Thyroid gland (tissue), 4 donors: ENCODE measurements around the gene CAPN13. TPM values are rescaled to one million over a fixed set of nuclear protein-coding genes. Genes with fewer than 3 reads are reported as not detected.

Experiments
- DNase-seq, 2 donors: peaks; one replicate each; pipeline ENCODE4 v3.0.0-alpha.2; 2019
- H3K27ac ChIP-seq, 3 donors: fragments of 200-600 bp; sonication (generic); 1 replicate in 2 of 3; 2 replicates in 1 of 3; pipeline ENCODE4 v1.5.1; 2016 to 2019; ENCODE audit warnings: mild to moderate bottlenecking in 1 of 3, moderate library complexity in 1 of 3
- H3K27me3 ChIP-seq: fragments of 200-600 bp; sonication (generic); one replicate; pipeline ENCODE4 v1.5.1; 2019
- H3K36me3 ChIP-seq, 2 donors: fragments of 200-600 bp; sonication (generic); one replicate each; pipeline ENCODE4 v1.5.1; 2016 to 2019
- H3K4me1 ChIP-seq, 2 donors: fragments of 200-600 bp; sonication (generic); one replicate each; pipeline ENCODE4 v1.5.1; 2017 to 2019
- H3K4me3 ChIP-seq, 3 donors: fragments of 200-600 bp; sonication (generic); replicated peaks in 1 of 3; 1 replicate in 2 of 3; 2 replicates in 1 of 3; pipeline ENCODE4 v1.5.1; 2016; ENCODE audit warnings: mild to moderate bottlenecking in 1 of 3
- H3K9me3 ChIP-seq: fragments of 200-600 bp; sonication (generic); one replicate; pipeline ENCODE4 v1.5.1; 2017
- POLR2A ChIP-seq, 2 donors: fragments of 450-650 bp; IDR thresholded peaks; one replicate each; pipeline ENCODE4 v1.6.1; 2017; ENCODE audit warnings: antibody characterized with exemption in 2 of 2, mild to moderate bottlenecking in 2 of 2, moderate library complexity in 1 of 2
- WGBS, 2 donors: methylation state at CpG; one replicate each; pipeline ENCODE4 v1.1.5; 2017; 5-methylcytosine and 5-hydroxymethylcytosine counted together
- intact Hi-C: fragments of 100-400 bp; cut with DNase I; formaldehyde crosslinking; loops from one replicate; pipeline ENCODE4 v1.15.1; 2023
- total RNA-seq, 4 donors: library from RNA; depleted of rRNA; stranded (reverse); fragments of >200 nt; gene quantifications; one replicate each; pipeline ENCODE4 v1.2.3, GENCODE V29; 2016
- TF ChIP-seq, protein P1 (sequence below), 6 experiments: fragments of 200-600 bp in 3 of 6; fragments of 450-650 bp in 3 of 6; sonication (generic) in 3 of 6; IDR thresholded peaks; one replicate each; pipeline ENCODE4 v1.5.1; 2016 to 2019; ENCODE audit warnings: antibody characterized with exemption in 6 of 6, mild to moderate bottlenecking in 2 of 6, inconsistent platforms in 1 of 6, moderate library complexity in 1 of 6

CAPN13 gene
- total RNA-seq, 4 donors from 2014 or later: 3.0 TPM; not detected in 3

DNA sequence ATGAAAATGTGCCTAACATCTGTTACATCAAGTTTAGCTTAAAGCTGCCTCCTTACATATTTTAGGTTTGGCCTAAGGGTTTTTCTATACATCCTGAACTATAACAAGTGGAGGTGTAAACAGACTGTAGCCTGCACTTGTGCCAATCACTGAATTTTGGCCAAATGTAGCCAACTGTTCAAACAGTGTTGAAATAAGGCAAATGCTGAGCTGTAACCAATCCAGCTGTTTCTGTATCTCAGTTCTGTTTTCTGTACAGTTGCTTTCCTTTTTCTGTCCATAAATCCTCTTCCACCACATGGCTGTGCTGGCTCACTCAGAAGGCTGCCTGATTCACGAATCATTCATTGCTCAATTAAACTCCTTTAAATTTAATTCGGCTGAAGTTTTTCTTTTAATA is 19.2 kb upstream of the CAPN13 start:
- Histone ChIP-seq H3K9me3 (no peaks in the 10 kb centered on the region), H3K27me3 (no peaks in the 10 kb centered on the region), H3K27ac (no peak overlapping the region), H3K36me3 (no peaks in the 10 kb centered on the region), H3K4me3 (no peak overlapping the region), H3K4me1 (no peaks in the 10 kb centered on the region)
- TF ChIP-seq, protein P1, sequence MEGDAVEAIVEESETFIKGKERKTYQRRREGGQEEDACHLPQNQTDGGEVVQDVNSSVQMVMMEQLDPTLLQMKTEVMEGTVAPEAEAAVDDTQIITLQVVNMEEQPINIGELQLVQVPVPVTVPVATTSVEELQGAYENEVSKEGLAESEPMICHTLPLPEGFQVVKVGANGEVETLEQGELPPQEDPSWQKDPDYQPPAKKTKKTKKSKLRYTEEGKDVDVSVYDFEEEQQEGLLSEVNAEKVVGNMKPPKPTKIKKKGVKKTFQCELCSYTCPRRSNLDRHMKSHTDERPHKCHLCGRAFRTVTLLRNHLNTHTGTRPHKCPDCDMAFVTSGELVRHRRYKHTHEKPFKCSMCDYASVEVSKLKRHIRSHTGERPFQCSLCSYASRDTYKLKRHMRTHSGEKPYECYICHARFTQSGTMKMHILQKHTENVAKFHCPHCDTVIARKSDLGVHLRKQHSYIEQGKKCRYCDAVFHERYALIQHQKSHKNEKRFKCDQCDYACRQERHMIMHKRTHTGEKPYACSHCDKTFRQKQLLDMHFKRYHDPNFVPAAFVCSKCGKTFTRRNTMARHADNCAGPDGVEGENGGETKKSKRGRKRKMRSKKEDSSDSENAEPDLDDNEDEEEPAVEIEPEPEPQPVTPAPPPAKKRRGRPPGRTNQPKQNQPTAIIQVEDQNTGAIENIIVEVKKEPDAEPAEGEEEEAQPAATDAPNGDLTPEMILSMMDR (IDR thresholded peaks at IDR 0.05): no peak
- no peak for TF ChIP-seq POLR2A (IDR thresholded peaks at IDR 0.05)
- DNase-seq: no peak
- intact Hi-C loops: no loop called here
- WGBS, 2 donors: 75 to 80% methylated on average over 2 of the region's 2 CpGs

DNA sequence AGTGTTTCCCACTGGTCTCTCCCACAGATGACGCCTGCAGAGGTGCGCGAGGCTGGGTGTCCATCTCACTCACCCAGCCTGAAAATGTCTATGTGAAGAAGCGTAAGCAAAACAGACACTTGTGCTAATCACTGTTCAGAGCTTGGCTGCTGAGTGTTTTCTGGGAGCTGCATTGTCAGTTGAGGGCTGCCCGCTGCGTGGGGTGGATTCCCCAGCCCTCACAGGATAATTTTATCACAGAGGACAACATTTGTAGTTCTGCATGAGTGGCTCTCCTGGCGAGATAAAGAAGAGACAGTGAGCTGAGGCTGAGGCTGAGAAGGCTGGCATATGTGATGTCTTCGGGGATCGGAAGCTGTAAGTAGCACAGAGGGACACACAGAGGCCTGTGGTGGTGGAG is 16.2 kb upstream of the CAPN13 start:
- H3K4me3 ChIP-seq: no peak overlapping the region
- no peaks in the 10 kb centered on the region for H3K27me3 ChIP-seq
- H3K27ac ChIP-seq: no peak overlapping the region
- 67 to 74% methylated on average over 9 of the region's 9 CpGs for WGBS, 2 donors
- TF ChIP-seq, protein P1 (IDR thresholded peaks at IDR 0.05): no peak
- no peak for TF ChIP-seq POLR2A (IDR thresholded peaks at IDR 0.05)
- intact Hi-C loops: no loop called here
- no peaks in the 10 kb centered on the region for H3K9me3 ChIP-seq
- no peaks in the 10 kb centered on the region for H3K4me1 ChIP-seq
- H3K36me3 ChIP-seq: no peaks in the 10 kb centered on the region
- no peak for DNase-seq

DNA sequence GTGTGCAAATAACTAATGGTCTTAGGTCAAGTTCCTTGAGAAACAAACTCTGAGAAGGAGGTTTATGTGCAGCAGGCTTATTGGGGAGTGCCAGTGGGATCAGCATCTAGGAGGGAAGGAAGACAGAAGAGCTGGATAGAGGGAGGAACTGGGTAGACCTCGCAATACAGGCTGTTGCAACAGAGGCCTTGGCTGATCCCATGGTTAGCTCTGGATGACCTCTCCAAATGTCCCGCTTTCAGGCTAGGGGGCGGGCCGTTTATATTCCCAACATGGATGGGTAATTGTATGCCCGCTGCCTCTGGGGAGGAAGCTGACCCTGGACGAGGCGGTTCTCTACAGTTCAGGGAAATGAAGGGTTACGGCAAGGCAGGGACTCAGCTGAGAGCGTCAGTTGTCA is 14.7 kb upstream of the CAPN13 start:
- H3K27me3 ChIP-seq: no peaks in the 10 kb centered on the region
- H3K9me3 ChIP-seq: no peaks in the 10 kb centered on the region
- intact Hi-C loops: no loop called here
- WGBS, 2 donors: 82 to 86% methylated on average over 9 of the region's 9 CpGs
- no peak overlapping the region for H3K27ac ChIP-seq
- H3K36me3 ChIP-seq: no peaks in the 10 kb centered on the region
- DNase-seq: no peak
- H3K4me1 ChIP-seq: no peaks in the 10 kb centered on the region
- H3K4me3 ChIP-seq: no peak overlapping the region
- TF ChIP-seq POLR2A (IDR thresholded peaks at IDR 0.05): no peak
- TF ChIP-seq, protein P1 (IDR thresholded peaks at IDR 0.05): no peak

DNA sequence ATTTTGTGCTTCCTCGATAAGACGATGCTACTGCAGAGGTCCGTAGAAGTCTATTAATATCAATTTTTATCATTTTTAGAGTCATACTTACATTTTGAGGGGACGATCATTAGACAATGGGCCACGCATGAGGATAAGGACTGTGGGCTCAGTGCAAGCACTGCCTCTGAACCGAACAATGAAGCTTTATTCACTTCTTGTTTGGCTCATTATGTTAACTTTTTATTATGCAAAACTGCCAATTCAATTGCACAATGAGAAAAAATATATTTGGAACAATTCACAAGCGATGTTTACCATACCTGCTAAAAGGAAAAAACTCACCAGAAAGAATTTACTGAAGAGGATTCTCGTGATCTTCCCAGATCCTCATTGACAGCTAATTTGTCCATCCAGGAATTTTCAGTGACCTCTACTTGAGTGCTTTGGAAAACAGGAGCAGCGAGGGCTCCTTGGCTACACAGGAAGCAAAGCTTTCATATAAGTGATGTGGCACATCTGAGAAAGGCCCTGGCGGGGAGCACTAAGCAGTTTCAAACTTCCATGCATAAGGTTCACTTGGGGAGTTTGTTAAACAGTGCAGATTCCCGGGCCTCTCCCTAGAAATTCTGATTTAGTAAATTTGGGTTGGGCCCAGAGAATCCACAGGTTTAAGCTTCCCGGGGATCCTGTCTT is 13.3 kb upstream of the CAPN13 start:
- WGBS, 2 donors: 78 to 82% methylated on average over 12 of the region's 12 CpGs
- intact Hi-C loops: no loop called here

DNA sequence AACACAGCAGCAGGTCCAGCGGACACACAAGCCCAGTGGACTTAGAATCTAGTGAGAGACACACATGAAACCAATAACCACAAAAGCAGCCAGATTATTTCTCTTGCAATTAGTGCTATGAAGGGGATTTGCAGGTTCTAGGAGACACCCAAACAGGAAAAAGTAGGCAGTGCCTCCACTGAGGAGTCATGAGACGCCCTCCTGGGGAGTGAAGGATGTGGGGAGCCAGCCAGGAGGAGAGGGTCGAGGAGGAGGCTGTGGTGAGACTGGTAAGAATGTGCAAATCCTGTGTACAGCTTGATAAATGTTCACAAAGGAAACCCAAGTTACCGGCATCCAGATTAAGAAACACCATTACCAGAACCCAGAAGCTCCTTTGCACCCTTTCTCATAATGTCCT is 2.7 kb upstream of the CAPN13 start:
- Histone ChIP-seq H3K27ac (no peak overlapping the region), H3K27me3 (no peaks in the 10 kb centered on the region), H3K4me1 (peaks cover 3 to 9% of the 10 kb centered on the region in 2 donors), H3K4me3 (no peak overlapping the region), H3K36me3 (no peaks in the 10 kb centered on the region), H3K9me3 (no peaks in the 10 kb centered on the region)
- 64 to 67% methylated on average over 4 of the region's 4 CpGs for WGBS, 2 donors
- DNase-seq: no peak
- intact Hi-C loops: no loop called here
- TF ChIP-seq, protein P1 (IDR thresholded peaks at IDR 0.05): no peak
- TF ChIP-seq POLR2A (IDR thresholded peaks at IDR 0.05): no peak

More for the DNA sequence above, 13.3 kb upstream of the CAPN13 start:
- H3K4me1 ChIP-seq: no peaks in the 10 kb centered on the region
- no peak for TF ChIP-seq POLR2A (IDR thresholded peaks at IDR 0.05)
- TF ChIP-seq, protein P1 (IDR thresholded peaks at IDR 0.05): no peak
- no peak overlapping the region for H3K27ac ChIP-seq
- H3K4me3 ChIP-seq: no peak overlapping the region
- no peaks in the 10 kb centered on the region for H3K27me3 ChIP-seq
- H3K36me3 ChIP-seq: no peaks in the 10 kb centered on the region
- DNase-seq: no peak
- H3K9me3 ChIP-seq: no peaks in the 10 kb centered on the region
